GM23338 (cell line): Measurements from ENCODE around the gene ITIH3. TPM values are rescaled to one million over a fixed set of nuclear protein-coding genes. Genes with fewer than 3 reads are reported as not detected.

ENCODE experiments used
- ATAC-seq: fragments of 200-7000 bp; cut with Tn5 transposase; 3 replicates; pipeline ENCODE4 v1.9.1; 2020
- DNase-seq: peaks from one replicate; pipeline ENCODE4 v3.0.0-alpha.2; 2015; ENCODE audit warnings: low spot score
- H2AFZ ChIP-seq: fragments of 200-600 bp; sonication (generic); 2 replicates; pipeline ENCODE4 v1.8.0; 2016; ENCODE audit warnings: antibody characterized with exemption, mild to moderate bottlenecking, moderate library complexity
- H3F3A ChIP-seq: fragments of 200-600 bp; sonication (generic); replicated peaks from 2 replicates; pipeline ENCODE4 v1.8.0; 2017; ENCODE audit warnings: antibody characterized with exemption, mixed run types, low read depth
- H3K27ac ChIP-seq: fragments of 200-600 bp; sonication (generic); 2 replicates; pipeline ENCODE4 v1.6.1; 2016; ENCODE audit warnings: low read depth
- H3K27me3 ChIP-seq: fragments of 200-600 bp; sonication (generic); 2 replicates; pipeline ENCODE4 v1.8.0; 2016; ENCODE audit warnings: mild to moderate bottlenecking, mixed run types, moderate library complexity; ENCODE audit not compliant: insufficient read depth
- H3K36me3 ChIP-seq: fragments of 200-600 bp; sonication (generic); 2 replicates; pipeline ENCODE4 v1.8.0; 2016; ENCODE audit warnings: mild to moderate bottlenecking; ENCODE audit not compliant: insufficient read depth
- H3K4me1 ChIP-seq: fragments of 200-600 bp; sonication (generic); 2 replicates; pipeline ENCODE4 v1.8.0; 2016; ENCODE audit warnings: mild to moderate bottlenecking, moderate library complexity; ENCODE audit not compliant: insufficient read depth
- H3K4me2 ChIP-seq: fragments of 200-600 bp; sonication (generic); 2 replicates; pipeline ENCODE4 v1.7.1; 2017; ENCODE audit warnings: mixed run types
- H3K4me3 ChIP-seq: fragments of 200-600 bp; sonication (generic); 2 replicates; pipeline ENCODE4 v1.6.1; 2016; ENCODE audit warnings: mixed run types
- H3K79me2 ChIP-seq: fragments of 200-600 bp; sonication (generic); replicated peaks from 2 replicates; pipeline ENCODE4 v1.8.0; 2017; ENCODE audit warnings: mild to moderate bottlenecking; ENCODE audit not compliant: insufficient read depth
- H3K9me2 ChIP-seq: fragments of 200-600 bp; sonication (generic); 2 replicates; pipeline ENCODE4 v1.8.0; 2017; ENCODE audit not compliant: insufficient read depth
- H4K20me1 ChIP-seq: fragments of 200-600 bp; sonication (generic); replicated peaks from 2 replicates; pipeline ENCODE4 v1.8.0; 2017; ENCODE audit warnings: mild to moderate bottlenecking; ENCODE audit not compliant: insufficient read depth
- H3K27ac Mint-ChIP-seq: 2 replicates; pipeline ENCODE4 v1.8.0; 2020; ENCODE audit warnings: inconsistent platforms, mild to moderate bottlenecking, moderate library complexity, mixed read lengths
- H3K27me3 Mint-ChIP-seq: 3 replicates; pipeline ENCODE4 v1.8.0; 2022; ENCODE audit warnings: low read depth, mild to moderate bottlenecking, moderate library complexity, mixed read lengths, inconsistent platforms; ENCODE audit not compliant: insufficient read depth, poor library complexity
- H3K36me3 Mint-ChIP-seq: 3 replicates; pipeline ENCODE4 v1.8.0; 2021; ENCODE audit warnings: low read depth, mild to moderate bottlenecking, inconsistent platforms, moderate library complexity, mixed read lengths
- H3K4me1 Mint-ChIP-seq: 3 replicates; pipeline ENCODE4 v1.8.0; 2020; ENCODE audit warnings: mild to moderate bottlenecking, inconsistent platforms, mixed read lengths
- H3K4me3 Mint-ChIP-seq: 3 replicates; pipeline ENCODE4 v1.8.0; 2021; ENCODE audit warnings: moderate library complexity, mild to moderate bottlenecking, inconsistent platforms, mixed read lengths
- H3K9me3 Mint-ChIP-seq: 3 replicates; pipeline ENCODE4 v1.8.0; 2020; ENCODE audit warnings: moderate library complexity, mild to moderate bottlenecking, inconsistent platforms, mixed read lengths
- JUNB ChIP-seq: IDR thresholded peaks from one replicate; pipeline ENCODE4 v1.6.1; 2016; ENCODE audit warnings: antibody characterized with exemption; ENCODE audit not compliant: unreplicated experiment
- NANOG ChIP-seq: IDR thresholded peaks from 2 replicates; pipeline ENCODE4 v1.6.1; 2016; ENCODE audit warnings: antibody characterized with exemption, borderline replicate concordance
- STAT1 ChIP-seq: IDR thresholded peaks from one replicate; pipeline ENCODE4 v1.6.1; 2016; ENCODE audit warnings: antibody characterized with exemption; ENCODE audit not compliant: unreplicated experiment
- ZNF114 ChIP-seq: fragments of 250-450 bp; sonication (Bioruptor Pico); IDR thresholded peaks from 2 replicates; pipeline ENCODE4 v1.5.0; 2020; ENCODE audit warnings: mild to moderate bottlenecking, moderate library complexity
- ZNF331 ChIP-seq: fragments of 250-450 bp; sonication (Bioruptor Pico); IDR thresholded peaks from 2 replicates; pipeline ENCODE4 v1.5.0; 2020; ENCODE audit warnings: low read depth, mild to moderate bottlenecking, moderate library complexity
- polyA plus RNA-seq: library from polyadenylated mRNA; unstranded; fragments of >200 nt; fragmentation: Nextera tagmentation; extraction: Ambion mirVana; gene quantifications from 2 replicates; pipeline ENCODE4 v1.2.1, GENCODE V29; 2016
- total RNA-seq: library from RNA; depleted of rRNA; stranded (reverse); fragments of >200 nt; shearing (Covaris generic); gene quantifications from 2 replicates; pipeline ENCODE4 v1.2.3, GENCODE V29; 2014
- TF ChIP-seq, protein P1 (sequence below): IDR thresholded peaks from 2 replicates; pipeline ENCODE4 v1.6.1; 2016; ENCODE audit warnings: antibody characterized with exemption
- TF ChIP-seq, protein P2 (sequence below): fragments of 250-450 bp; sonication (Bioruptor Pico); IDR thresholded peaks from 2 replicates; pipeline ENCODE4 v1.5.0; 2020; ENCODE audit warnings: mild to moderate bottlenecking, moderate library complexity
- TF ChIP-seq, protein P3 (sequence below): IDR thresholded peaks from one replicate; pipeline ENCODE4 v1.6.1; 2018; ENCODE audit warnings: antibody characterized with exemption; ENCODE audit not compliant: unreplicated experiment

Gene ITIH3
- total and polyA plus RNA-seq, 2 experiments from 2014 or later: not detected

GRCh38 chr3:52829906-52830463, 35.4 kb downstream of the ITIH3 start:
- H3K27me3 ChIP-seq: no peaks in the 10 kb centered on the region
- H3K4me1 ChIP-seq: no peaks in the 10 kb centered on the region
- no peaks in the 10 kb centered on the region for H3F3A ChIP-seq
- no peaks in the 10 kb centered on the region for H3K36me3 ChIP-seq
- no peak for TF ChIP-seq NANOG
- TF ChIP-seq STAT1: no peak
- TF ChIP-seq, protein P1, sequence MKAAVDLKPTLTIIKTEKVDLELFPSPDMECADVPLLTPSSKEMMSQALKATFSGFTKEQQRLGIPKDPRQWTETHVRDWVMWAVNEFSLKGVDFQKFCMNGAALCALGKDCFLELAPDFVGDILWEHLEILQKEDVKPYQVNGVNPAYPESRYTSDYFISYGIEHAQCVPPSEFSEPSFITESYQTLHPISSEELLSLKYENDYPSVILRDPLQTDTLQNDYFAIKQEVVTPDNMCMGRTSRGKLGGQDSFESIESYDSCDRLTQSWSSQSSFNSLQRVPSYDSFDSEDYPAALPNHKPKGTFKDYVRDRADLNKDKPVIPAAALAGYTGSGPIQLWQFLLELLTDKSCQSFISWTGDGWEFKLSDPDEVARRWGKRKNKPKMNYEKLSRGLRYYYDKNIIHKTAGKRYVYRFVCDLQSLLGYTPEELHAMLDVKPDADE: no peak
- no peak for TF ChIP-seq ZNF114 (CRISPR knock-in tag)
- TF ChIP-seq ZNF331 (CRISPR knock-in tag): no peak
- no peak for TF ChIP-seq JUNB
- ATAC-seq: no peak
- no peak overlapping the region for H3K4me3 ChIP-seq
- Mint-ChIP-seq H3K4me3 (no peak overlapping the region), H3K27me3 (peaks cover 10% of the 10 kb centered on the region), H3K27ac (no peak overlapping the region), H3K36me3 (peaks cover 2% of the 10 kb centered on the region; the same call in 1 of the 3 replicates), H3K4me1 (peaks cover 17% of the 10 kb centered on the region), H3K9me3 (no peaks in the 10 kb centered on the region)
- H3K9me2 ChIP-seq: no peaks in the 10 kb centered on the region
- no peak overlapping the region for H3K27ac ChIP-seq
- H3K4me2 ChIP-seq: no peak overlapping the region
- no peak overlapping the region for H2AFZ ChIP-seq
- DNase-seq: no peak
- H4K20me1 ChIP-seq: no peaks in the 10 kb centered on the region
- H3K79me2 ChIP-seq: no peaks in the 10 kb centered on the region

DNA sequence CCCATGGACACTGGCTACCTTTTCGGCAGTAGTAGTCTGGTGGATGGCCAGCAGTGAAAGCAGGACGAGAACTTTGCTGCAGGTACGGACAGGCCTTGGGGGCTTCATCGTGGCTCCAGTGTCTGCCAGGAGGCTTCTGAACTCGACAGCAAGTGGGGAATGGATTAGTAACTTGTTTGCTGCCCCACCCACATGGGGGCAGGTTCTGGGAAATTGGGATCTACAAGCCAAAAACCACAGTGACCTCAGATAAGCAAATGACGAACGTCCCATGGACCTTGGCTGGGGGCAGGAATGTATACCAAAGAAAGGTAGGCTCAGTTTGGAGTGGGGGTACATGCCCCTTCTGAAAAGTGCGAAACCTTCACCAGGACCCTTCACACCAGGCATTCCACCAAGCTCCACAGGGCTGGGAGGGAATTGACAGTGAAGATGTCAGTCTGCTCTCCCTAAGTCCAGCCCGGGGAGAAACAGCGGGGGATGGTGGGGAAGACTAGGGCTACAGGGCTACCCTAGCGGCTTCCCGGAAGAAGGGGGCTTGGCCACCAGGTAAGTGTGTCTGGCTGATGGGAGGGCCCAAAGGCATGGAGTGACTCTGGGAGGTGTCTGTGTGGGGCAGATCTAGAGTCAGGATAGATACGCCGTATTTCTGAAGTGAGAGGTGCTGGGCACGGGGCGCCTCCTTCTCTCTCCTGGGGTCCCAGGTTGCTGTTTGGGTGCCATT, 36.1 kb downstream of the ITIH3 start, which contains the start of gene ITIH4:
Gene ITIH4 (minus strand): TSS at position 138 of the 724 bp plus-strand sequence. CDS start 30 bp downstream, at position 108.
- Histone ChIP-seq H3K9me2 (no peaks in the 10 kb centered on the region), H3K36me3 (no peaks in the 10 kb centered on the region), H4K20me1 (no peaks in the 10 kb centered on the region), H3K27me3 (no peaks in the 10 kb centered on the region), H3K4me2 (no peak within 1 kb of the TSS), H3K4me1 (no peaks in the 10 kb centered on the region), H2AFZ (no peak within 1 kb of the TSS), H3K4me3 (no peak within 1 kb of the TSS), H3K79me2 (no peaks in the 10 kb centered on the region), H3K27ac (no peak within 1 kb of the TSS), H3F3A (no peaks in the 10 kb centered on the region)
- H3K27ac Mint-ChIP-seq: no peak within 1 kb of the TSS
- no peak within 1 kb of the TSS for H3K4me3 Mint-ChIP-seq
- peaks cover 13% of the 10 kb centered on the region for H3K27me3 Mint-ChIP-seq
- H3K36me3 Mint-ChIP-seq: no peaks in the 10 kb centered on the region; the same call in 2 of the 3 replicates
- DNase-seq: peak; percentile 21
- no peaks in the 10 kb centered on the region for H3K9me3 Mint-ChIP-seq
- H3K4me1 Mint-ChIP-seq: peaks cover 23% of the 10 kb centered on the region
- ATAC-seq: peak; percentile 23
- TF ChIP-seq, protein P2, sequence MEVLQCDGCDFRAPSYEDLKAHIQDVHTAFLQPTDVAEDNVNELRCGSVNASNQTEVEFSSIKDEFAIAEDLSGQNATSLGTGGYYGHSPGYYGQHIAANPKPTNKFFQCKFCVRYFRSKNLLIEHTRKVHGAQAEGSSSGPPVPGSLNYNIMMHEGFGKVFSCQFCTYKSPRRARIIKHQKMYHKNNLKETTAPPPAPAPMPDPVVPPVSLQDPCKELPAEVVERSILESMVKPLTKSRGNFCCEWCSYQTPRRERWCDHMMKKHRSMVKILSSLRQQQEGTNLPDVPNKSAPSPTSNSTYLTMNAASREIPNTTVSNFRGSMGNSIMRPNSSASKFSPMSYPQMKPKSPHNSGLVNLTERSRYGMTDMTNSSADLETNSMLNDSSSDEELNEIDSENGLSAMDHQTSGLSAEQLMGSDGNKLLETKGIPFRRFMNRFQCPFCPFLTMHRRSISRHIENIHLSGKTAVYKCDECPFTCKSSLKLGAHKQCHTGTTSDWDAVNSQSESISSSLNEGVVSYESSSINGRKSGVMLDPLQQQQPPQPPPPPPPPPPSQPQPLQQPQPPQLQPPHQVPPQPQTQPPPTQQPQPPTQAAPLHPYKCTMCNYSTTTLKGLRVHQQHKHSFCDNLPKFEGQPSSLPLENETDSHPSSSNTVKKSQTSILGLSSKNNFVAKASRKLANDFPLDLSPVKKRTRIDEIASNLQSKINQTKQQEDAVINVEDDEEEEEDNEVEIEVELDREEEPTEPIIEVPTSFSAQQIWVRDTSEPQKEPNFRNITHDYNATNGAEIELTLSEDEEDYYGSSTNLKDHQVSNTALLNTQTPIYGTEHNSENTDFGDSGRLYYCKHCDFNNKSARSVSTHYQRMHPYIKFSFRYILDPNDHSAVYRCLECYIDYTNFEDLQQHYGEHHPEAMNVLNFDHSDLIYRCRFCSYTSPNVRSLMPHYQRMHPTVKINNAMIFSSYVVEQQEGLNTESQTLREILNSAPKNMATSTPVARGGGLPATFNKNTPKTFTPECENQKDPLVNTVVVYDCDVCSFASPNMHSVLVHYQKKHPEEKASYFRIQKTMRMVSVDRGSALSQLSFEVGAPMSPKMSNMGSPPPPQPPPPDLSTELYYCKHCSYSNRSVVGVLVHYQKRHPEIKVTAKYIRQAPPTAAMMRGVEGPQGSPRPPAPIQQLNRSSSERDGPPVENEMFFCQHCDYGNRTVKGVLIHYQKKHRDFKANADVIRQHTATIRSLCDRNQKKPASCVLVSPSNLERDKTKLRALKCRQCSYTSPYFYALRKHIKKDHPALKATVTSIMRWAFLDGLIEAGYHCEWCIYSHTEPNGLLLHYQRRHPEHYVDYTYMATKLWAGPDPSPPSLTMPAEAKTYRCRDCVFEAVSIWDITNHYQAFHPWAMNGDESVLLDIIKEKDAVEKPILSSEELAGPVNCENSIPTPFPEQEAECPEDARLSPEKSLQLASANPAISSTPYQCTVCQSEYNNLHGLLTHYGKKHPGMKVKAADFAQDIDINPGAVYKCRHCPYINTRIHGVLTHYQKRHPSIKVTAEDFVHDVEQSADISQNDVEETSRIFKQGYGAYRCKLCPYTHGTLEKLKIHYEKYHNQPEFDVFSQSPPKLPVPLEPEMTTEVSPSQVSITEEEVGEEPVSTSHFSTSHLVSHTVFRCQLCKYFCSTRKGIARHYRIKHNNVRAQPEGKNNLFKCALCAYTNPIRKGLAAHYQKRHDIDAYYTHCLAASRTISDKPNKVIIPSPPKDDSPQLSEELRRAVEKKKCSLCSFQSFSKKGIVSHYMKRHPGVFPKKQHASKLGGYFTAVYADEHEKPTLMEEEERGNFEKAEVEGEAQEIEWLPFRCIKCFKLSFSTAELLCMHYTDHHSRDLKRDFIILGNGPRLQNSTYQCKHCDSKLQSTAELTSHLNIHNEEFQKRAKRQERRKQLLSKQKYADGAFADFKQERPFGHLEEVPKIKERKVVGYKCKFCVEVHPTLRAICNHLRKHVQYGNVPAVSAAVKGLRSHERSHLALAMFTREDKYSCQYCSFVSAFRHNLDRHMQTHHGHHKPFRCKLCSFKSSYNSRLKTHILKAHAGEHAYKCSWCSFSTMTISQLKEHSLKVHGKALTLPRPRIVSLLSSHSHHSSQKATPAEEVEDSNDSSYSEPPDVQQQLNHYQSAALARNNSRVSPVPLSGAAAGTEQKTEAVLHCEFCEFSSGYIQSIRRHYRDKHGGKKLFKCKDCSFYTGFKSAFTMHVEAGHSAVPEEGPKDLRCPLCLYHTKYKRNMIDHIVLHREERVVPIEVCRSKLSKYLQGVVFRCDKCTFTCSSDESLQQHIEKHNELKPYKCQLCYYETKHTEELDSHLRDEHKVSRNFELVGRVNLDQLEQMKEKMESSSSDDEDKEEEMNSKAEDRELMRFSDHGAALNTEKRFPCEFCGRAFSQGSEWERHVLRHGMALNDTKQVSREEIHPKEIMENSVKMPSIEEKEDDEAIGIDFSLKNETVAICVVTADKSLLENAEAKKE (CRISPR knock-in tag): no peak
- TF ChIP-seq, protein P3, sequence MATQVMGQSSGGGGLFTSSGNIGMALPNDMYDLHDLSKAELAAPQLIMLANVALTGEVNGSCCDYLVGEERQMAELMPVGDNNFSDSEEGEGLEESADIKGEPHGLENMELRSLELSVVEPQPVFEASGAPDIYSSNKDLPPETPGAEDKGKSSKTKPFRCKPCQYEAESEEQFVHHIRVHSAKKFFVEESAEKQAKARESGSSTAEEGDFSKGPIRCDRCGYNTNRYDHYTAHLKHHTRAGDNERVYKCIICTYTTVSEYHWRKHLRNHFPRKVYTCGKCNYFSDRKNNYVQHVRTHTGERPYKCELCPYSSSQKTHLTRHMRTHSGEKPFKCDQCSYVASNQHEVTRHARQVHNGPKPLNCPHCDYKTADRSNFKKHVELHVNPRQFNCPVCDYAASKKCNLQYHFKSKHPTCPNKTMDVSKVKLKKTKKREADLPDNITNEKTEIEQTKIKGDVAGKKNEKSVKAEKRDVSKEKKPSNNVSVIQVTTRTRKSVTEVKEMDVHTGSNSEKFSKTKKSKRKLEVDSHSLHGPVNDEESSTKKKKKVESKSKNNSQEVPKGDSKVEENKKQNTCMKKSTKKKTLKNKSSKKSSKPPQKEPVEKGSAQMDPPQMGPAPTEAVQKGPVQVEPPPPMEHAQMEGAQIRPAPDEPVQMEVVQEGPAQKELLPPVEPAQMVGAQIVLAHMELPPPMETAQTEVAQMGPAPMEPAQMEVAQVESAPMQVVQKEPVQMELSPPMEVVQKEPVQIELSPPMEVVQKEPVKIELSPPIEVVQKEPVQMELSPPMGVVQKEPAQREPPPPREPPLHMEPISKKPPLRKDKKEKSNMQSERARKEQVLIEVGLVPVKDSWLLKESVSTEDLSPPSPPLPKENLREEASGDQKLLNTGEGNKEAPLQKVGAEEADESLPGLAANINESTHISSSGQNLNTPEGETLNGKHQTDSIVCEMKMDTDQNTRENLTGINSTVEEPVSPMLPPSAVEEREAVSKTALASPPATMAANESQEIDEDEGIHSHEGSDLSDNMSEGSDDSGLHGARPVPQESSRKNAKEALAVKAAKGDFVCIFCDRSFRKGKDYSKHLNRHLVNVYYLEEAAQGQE: no peak
- TF ChIP-seq JUNB: no peak
- TF ChIP-seq, protein P1: no peak
